GM13977 (cell line): ENCODE results near the gene TSPAN9.

Source experiments
- DNase-seq: peaks from one replicate; pipeline ENCODE4 v3.0.0; 2012; ENCODE audit warnings: low spot score
- CTCF ChIP-seq: IDR thresholded peaks from 2 replicates; pipeline ENCODE4 v1.5.1; 2012; ENCODE audit warnings: mild to moderate bottlenecking, control low read depth; ENCODE audit not compliant: insufficient read depth; ENCODE audit errors: extremely low read depth, missing control alignments
- in situ Hi-C: fragments of 300-500 bp; cut with MboI; formaldehyde crosslinking; loops from one replicate; pipeline ENCODE4 v1.12.0; 2022; ENCODE audit warnings: low sequenced_read_pairs, low pct_unique_long_range_greater_than_20kb, mixed read lengths, inconsistent platforms; ENCODE audit not compliant: unreplicated experiment

Gene TSPAN9

GRCh38 chr12:3137268-3137781 is 60.1 kb downstream of the TSPAN9 start:
- TF ChIP-seq CTCF, result no peak
- DNase-seq, result no peak
- in situ Hi-C loops, result loop anchor here (10.0 kb wide), 1 partner anchor 127 kb away; no protein-coding TSS in a partner anchor

- no peak for TF ChIP-seq CTCF
- DNase-seq, result no peak
- in situ Hi-C loops, result loop anchor here (10.0 kb wide), 1 partner anchor 127 kb away; no protein-coding TSS in a partner anchor
Observed at GRCh38 chr12:3137814-3138445, 60.8 kb downstream of the TSPAN9 start.

- TF ChIP-seq CTCF, result no peak
- DNase-seq, result no peak
- in situ Hi-C loops, result loop anchor here (10.0 kb wide), 1 partner anchor 126 kb away; no protein-coding TSS in a partner anchor
Observed at GRCh38 chr12:3138941-3139511, 61.8 kb downstream of the TSPAN9 start.

GRCh38 chr12:3139760-3140159 is 62.6 kb downstream of the TSPAN9 start:
- DNase-seq, result no peak
- no peak for TF ChIP-seq CTCF
- in situ Hi-C loops, result loop anchor here (10.0 kb wide), 1 partner anchor 125 kb away; no protein-coding TSS in a partner anchor

GRCh38 chr12:3140284-3140683 is 63.1 kb downstream of the TSPAN9 start:
- in situ Hi-C loops, result no loop called here
- DNase-seq, result no peak
- no peak for TF ChIP-seq CTCF

- no peak for DNase-seq
- in situ Hi-C loops, result no loop called here
Observed at GRCh38 chr12:3141339-3142321, 64.5 kb downstream of the TSPAN9 start.

More at GRCh38 chr12:3141339-3142321, 64.5 kb downstream of the TSPAN9 start:
- no peak for TF ChIP-seq CTCF
